Amygdala (tissue), 56 donors: ENCODE results near the gene RAB3A.
A peak's percentile ranks its signal among the peaks of the same experiment; 100 is the strongest.
"Not testable (repeated sequence)": the region's sequence is repeated elsewhere in the genome, so short reads cannot be mapped to it uniquely, and the experiment has no call there.

ENCODE experiments used
- DNase-seq, 56 donors: peaks; one replicate each; lab custom pipeline; 2025; lab: John Stamatoyannopoulos, UW

RAB3A gene

DNA sequence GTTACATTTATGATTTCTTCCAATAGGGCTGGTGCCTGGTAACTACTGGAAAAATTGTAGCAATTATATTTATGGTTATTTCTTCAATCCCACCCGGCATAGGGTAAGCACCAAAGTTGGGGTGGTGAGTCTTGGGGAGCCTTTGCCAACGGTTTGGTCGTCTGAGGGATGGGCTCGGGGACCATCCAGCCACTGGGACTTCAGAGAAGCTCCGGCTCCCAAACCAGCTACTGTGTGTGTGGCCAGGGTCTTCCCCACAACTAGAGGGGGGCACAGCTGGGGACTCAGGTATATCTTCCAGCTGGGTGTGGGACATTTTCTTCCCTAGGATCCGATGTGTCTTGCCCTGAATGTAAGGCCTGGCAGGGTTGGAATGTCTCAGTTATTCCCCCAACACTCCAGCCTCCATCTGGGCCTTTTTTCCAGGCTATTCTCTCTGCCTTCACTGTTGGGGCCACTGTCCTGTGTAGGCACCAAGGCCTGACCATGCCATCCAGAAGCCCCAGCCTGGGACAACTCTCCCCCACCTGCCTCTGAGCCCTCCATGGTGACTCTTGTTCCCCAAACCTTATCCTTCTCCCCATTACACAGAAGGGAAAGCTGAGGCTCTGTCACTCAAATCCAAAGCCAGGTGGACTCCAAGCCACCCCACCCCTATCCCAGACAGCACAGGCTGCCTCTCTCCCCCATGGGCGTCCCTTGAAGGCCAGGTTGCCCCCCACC, 31.4 kb downstream of the RAB3A start:
- DNase-seq: no peak

DNA sequence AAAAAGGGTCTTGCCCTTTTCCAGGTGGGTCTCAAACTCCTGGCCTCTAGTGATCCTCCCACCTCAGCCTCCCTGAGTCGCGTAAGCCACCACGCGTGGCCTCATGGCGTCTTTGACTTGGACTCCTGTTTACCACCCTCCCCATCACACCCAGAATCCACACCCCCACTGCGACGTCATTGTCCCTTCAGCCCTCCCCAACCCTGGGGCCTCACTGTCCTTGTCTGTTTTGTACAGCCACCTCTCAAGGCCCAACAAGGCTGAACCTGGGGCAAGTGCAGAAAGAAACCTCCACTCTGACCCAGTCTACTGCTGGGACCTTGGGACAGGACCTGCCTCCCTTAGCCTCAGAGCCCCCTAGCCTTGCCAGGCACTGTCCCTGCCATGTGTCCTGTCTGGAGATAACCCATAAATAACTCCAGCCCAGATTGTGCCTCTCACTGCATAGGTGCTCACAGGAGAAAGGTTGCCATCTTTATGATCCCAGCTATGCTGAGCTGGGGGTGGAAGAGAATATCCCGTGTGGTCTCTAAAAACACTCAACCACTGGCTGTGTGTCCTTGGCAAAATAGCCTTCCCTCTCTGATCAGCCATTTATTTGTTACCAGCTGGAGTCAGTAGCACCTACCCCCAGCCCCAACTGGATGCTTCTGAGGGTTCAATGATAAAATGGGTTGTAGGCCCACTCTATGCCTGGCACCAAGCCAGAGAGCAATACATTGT, 32.1 kb downstream of the RAB3A start:
- no peak for DNase-seq

DNA sequence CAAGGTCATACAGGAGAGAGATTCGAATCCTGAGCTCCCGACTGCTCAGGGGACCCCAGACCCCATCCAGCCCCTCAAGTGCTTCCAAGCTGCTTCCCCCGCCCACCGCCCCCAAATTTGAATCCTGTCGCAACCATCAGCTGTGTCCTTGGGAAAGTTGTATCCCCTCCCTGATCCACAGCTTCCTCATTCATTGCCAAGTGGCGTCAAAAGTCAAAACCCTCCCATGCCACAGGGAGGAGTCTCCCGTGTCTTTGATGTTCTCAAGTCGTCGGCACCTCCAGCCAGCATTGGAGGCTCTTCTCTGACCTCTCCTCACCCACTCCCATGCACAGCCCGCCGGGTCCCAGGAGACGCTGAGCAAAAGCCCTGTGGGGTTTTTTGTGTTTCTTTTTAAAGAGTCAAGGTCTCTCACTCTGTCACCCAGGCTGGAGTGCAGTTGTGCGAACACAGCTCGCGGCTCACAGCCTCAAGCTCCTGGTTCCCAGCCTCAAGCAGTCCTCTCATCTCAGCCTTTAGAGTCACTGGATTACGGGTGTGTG, 33.1 kb downstream of the RAB3A start:
- DNase-seq: peak in 3 of 56 donors; percentile 12 to 26 (median 23)

DNA sequence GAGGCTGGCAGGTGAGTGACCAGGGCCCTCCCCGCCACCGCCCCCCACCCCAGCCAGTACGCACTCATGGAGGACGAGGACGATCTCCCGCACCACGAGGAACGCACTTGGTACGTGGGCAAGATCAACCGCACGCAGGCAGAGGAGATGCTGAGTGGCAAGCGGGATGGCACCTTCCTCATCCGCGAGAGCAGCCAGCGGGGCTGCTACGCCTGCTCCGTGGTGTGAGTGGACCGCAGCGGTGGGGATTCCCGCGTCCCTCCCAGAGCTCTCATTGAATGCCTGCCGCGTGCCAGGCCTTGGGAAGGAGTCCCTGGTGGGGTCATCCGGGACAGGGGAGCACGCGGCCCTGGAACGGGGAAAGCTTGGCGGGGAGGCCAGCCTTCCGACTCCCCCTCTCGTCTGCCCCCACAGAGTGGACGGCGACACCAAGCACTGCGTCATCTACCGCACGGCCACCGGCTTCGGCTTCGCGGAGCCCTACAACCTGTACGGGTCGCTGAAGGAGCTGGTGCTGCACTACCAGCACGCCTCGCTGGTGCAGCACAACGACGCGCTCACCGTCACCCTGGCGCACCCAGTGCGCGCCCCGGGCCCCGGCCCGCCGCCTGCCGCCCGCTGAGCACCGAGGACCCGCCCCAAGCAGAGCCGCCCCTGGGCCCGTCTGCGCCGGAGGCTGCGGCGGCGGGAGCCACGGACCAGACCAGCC, 35.0 kb downstream of the RAB3A start:
- no peak for DNase-seq

- DNase-seq: peak in 11 of 56 donors; percentile 12 to 49 (median 31)
Observed at GRCh38 chr19:18167975-18168645, 35.7 kb downstream of the RAB3A start.

DNA sequence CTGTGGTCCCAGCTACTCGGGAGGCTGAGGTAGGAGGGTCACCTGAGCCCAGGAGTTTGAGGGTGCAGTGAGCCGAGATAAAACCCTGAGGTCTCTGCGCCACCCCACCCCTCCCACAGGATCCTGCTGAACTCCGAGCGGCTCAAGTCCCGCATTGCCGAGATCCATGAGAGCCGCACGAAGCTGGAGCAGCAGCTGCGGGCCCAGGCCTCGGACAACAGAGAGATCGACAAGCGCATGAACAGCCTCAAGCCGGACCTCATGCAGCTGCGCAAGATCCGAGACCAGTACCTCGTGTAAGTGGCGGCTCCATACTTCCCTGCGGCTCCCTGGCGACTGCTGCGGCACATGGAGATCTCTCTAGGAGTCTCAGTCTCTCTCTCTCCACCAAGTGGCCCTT, 36.8 kb downstream of the RAB3A start:
- DNase-seq: no peak

DNA sequence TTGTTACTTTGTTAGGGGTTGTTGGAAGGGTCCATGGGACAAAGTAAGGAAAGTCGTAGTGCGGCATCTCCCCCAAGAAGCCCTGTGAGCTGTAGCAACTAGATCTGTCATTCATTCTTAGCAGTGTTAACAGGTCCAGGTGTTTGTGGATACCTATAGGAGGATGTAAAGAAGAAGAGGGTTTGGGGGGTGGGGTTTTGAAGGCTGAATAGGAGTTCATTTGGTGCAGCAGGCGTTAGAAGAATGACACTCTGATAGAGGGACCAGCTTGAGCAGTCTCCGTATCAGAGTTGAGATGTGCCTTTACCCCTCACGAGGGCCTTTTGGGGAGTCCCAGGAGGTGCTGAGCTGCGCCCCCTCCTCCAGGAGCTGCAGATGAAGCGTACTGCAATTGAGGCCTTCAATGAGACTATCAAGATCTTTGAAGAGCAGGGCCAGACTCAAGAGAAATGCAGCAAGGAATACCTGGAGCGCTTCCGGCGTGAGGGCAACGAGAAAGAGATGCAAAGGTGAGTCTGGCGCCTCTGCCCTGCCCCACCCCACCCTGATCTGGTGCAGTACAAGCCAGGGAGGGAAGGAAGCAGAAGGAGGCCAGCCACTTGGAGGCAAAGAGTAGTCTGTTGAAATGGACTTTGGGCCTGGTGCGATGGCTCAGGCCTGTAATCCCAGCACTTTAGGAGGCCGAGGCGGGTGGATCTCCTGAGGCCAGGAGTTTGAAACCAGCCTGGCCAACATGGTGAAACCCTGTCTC, 37.9 kb downstream of the RAB3A start:
- DNase-seq: no peak

GRCh38 chr19:18164072-18164471, 39.8 kb downstream of the RAB3A start:
- DNase-seq: no peak

DNA sequence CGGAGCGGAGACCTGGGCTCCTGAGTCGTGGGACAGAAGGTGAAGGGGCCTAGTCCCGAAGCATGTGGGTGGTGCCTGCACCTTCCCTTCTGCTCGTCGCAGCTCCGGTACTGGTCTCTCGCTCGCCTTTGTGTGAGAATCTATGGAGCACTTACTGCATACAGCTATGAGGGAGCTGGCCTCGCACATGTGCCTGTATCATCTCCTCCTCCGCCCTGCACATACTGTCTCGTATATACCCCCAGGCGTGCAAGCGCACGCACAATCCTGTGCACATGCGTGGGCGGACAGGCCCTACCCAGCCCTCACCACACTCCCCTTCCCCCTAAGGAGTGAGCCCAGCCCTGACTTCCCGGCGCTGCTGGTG, 42.2 kb downstream of the RAB3A start:
- DNase-seq: peak in 5 of 56 donors; percentile 40 to 74 (median 64)

- peak in 45 of 56 donors; percentile 18 to 81 (median 52) for DNase-seq
Observed at GRCh38 chr19:18160971-18161635, 42.7 kb downstream of the RAB3A start.

DNA sequence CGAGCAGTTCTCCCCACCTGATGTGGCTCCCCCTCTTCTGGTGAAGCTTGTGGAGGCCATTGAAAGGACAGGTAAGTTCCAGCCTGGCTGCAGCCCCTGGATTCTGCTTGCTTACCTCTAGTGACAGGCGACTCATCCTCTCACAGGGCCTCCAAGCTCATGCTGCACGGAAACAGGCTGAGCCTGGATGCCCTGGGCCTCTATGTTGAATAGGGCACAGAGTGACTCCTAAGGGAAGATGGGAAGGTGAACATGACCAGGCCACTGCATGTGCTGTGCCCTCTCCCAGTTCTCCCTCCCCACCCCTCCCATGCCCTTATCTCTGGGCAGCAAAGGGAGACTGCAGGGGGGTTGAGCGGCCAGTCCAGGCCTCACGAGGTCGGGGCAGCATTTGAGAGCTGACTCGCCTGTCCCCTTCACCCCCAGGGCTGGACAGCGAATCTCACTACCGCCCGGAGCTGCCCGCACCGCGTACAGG, 43.3 kb downstream of the RAB3A start:
- DNase-seq: no peak

DNA sequence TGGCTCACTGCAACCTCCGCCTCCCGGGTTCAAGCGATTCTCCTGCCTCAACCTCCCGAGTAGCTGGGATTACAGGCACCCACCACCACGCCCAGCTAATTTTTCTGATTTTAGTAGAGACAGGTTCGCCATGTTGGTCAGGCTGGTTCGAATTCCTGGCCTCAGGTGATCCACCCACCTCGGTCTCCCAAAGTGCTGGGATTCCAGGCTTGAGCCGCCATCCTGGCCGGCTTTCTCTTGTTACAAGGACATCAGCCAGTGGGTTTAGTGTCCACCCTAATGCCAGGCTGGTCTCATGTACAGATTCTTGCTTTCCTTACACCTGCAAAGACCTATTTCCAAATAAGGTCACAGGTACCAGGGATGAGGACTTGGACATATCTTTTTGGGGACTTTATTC, 44.0 kb downstream of the RAB3A start:
- DNase-seq: no peak

GRCh38 chr19:18159059-18159616, 44.7 kb downstream of the RAB3A start:
- not testable (repeated sequence) for DNase-seq

DNA sequence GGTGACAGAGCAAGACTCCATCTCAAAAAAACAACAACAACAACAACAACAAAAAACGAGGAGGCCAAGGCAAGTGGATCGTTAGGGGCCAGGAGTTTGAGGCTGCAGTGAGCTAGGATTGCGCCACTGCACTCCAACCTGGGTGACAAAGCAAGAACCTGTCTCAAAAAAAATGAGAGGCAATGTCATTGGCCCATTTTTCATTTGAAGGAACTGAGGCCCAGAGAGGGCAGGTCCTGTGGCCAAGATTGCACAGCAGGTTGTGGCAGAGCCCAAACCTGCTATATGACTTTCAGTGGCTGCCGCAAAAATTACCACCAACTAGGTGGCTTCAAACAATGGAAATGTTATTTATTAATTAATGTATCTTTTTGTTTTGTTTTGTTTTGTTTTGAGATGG, 45.4 kb downstream of the RAB3A start:
- DNase-seq: no peak

DNA sequence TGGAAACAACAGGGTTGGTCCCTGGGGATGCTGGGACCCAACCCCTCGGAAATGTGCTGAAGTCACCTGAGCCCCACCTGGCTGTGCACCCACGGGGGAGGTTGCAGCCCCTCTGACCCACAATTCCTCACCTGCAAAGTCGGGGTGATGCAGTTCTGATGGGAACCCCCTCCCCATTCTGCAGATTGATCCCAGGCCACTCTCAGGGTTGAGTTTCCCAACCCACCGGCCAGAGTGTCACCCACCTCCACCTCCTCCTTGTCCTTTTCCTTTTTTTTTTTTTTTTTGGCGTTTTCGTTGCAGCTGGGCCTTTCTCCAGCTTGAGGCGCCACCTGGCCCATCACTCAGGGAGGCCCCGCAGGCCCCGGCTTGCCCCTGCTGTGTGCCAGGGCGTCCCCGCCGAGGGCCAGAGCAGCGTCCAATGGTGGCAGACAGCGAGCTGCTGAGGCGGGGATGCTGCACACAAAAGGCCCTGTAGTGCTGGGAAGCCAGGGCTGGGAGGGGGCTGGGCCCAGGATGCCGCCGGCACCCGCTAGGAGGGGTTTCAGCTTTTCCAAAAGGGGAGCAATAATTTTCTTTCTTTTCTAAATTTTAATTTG, 46.3 kb downstream of the RAB3A start:
- peak in 54 of 56 donors; percentile 13 to 93 (median 64) for DNase-seq

GRCh38 chr19:18156841-18157464, 46.9 kb downstream of the RAB3A start:
- peak in 53 of 56 donors; percentile 6 to 88 (median 60) for DNase-seq

DNA sequence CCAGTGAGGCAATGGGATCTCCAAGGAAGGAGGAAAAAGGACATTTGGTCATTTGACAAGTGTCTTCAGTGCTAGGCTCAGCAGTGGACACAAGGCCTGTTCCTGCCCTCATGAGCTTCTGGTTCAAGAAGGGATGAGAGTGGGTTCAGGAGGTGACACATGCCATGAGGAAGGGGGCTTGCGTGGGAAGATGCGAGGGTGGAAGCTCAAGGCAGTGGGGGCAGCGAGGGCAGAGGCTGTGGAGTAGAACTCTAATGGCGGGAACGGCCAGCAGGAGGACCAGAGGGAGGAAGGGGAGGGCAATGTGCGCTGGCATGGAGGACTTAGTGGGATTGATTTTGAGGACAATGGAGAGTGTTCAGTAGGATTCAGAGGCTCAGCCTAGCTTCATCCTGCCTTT, 47.6 kb downstream of the RAB3A start:
- DNase-seq: no peak
